NCI-H2081 (cell line): ENCODE results near the gene PLS3.

ENCODE experiments used
- DNase-seq, 2 experiments: peaks; one replicate each; lab custom pipeline; 2025; lab: John Stamatoyannopoulos, UW

The PLS3 gene

DNA sequence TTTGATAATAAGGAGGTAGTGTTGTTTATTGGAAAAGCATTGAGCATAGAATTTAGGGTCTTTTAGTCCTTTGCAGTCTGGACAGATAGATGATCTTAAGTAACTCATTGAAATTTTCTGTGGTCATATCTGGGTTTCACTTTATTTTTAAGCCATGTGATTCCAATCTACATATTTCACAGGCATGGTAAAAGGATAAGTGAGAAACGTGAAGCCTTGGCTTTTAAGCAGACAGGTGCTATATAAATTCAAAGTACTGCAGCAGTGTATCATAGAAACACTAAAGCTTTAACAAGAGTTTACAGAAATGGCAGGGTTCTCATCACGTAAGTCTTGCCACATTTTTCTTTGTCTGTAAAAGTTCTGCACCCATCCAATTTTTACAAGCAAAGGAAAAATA is 4.9 kb downstream of the PLS3 start:
- no peak for DNase-seq

DNA sequence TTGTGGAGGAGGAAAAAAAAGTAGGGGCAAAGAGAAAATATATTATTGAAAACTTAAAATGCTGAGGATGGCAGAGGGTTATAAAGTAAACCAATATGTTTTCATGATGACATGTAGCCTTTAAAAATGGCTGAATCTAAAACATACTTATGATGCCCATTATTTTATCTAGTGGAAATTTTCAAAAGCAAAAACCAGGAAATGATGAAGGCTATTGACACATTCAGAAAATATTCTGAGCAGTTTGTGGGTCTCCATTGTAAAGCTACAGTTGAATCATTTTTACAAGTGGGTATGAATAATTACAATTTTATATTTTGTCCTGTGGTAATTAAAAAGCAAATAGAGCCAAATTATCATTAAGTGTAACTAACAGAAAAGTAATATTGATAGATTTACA is 10.7 kb downstream of the PLS3 start:
- DNase-seq, result no peak

DNA sequence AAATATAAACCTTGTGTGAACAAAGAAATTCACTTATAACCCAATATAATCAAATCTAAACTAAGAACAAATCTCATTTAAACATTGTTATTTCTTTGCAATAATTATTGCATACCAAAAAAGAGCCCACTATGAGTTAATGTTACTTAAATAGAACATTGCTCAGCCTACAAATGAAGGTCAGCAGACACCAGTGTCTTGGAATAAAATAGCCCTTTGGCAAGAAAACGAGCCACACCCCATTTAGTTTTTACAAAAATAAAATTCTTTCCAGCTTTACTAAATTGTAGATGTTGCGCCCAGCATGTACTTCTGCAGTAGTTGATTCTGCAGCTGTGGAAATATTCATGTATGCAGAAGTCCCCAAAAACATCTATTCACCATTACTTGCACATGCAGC is 12.2 kb downstream of the PLS3 start:
- no peak for DNase-seq

DNA sequence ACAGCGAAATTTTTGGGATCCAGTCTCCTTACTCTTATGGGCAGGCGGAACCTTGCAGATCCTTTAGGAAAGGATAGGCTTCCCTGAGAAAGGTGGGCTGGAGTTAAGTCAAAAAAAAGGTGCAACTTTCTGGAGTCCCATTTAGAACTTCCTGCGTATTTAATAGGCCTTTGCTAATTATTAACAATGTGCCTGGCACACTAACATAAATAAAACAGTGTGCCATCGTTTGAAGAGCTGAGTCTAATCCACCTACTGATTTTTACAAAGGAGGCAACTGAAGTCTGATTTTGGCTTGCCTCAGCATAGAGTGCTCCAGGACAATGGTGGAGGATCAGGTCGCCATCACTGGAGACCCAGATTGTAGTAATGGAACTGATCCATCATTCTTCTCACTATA is 15.7 kb downstream of the PLS3 start:
- no peak for DNase-seq

DNA sequence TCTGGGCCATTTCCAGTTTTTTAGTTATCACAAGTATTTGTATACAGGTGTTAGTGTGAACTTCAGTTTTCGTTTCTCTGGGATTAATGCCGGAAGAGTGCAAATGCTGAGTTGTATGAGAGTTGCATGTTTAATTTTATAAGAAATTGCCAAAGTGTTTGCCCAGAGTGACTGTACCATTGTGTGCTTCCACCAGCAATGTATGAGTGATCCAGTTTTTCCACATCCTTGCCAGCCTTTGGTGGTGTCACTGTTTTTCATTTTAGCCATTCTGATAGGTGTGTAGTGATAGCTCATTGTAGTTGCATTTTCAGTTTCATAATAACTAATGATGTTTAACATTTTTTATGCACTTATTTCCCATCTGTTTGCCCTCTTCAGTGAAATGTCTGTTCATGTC is 18.4 kb downstream of the PLS3 start:
- DNase-seq, result no peak

DNA sequence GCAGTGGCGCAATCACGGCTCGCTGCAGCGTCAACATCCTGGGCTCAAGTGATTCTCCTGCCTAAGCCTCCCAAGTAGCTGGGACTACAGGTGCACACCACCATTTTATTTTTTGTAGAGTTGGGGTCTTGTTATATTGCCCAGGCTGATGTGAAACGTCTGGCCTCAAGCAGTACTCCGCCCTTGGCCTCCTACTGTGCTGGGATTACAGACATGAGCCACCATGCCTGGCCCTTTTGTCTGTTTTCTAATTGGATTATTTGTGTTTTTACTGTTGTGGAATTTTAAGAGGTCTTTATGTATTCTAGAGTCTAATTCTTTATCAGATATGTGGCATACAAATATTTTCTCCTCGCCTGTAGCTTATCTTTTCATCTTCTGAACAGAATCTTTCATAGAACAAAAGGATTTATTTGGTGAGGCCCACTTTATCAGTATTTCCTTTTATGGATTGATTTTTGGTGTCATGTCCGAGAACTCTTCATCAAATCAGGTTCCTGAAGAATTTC is 18.9 kb downstream of the PLS3 start:
- no peak for DNase-seq

DNA sequence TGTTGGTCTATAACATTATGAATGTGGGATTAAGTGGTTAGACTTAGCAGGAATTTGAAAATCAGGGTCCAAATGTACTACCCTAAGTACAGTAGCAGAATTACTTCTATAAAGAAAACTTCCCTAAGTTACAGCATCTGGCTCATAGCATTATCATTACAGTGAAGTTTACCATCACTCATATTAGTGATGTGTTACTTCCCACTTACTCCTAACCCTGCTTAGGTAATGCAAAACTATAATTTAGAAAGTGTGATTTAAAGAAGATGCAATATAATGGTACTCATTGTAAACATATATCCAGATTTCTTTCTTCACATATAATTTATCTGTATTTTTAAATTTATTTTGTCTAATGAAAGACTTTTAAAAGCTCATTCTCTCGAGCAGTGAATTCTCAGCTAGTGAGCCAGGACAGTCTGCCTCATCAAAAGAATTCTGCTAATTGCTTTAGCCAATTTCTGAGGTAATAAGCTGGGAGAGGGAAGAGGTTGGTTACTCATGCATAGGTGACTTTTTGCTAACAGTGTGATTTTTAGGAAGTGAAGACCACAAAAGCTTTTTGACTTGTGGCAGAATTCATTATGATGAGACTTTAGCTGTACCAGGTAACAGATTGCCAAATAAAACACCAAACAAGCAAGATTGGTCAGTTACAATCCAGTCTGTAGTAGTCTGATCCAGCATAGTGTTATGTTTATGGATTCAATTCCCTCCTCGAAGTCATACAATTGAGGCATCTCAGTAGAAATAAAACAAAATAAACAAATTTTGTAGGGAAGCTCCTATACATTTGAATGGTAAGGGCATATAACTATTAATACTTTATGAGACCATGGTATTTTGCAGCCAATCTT is 21.0 kb downstream of the PLS3 start:
- no peak for DNase-seq

DNA sequence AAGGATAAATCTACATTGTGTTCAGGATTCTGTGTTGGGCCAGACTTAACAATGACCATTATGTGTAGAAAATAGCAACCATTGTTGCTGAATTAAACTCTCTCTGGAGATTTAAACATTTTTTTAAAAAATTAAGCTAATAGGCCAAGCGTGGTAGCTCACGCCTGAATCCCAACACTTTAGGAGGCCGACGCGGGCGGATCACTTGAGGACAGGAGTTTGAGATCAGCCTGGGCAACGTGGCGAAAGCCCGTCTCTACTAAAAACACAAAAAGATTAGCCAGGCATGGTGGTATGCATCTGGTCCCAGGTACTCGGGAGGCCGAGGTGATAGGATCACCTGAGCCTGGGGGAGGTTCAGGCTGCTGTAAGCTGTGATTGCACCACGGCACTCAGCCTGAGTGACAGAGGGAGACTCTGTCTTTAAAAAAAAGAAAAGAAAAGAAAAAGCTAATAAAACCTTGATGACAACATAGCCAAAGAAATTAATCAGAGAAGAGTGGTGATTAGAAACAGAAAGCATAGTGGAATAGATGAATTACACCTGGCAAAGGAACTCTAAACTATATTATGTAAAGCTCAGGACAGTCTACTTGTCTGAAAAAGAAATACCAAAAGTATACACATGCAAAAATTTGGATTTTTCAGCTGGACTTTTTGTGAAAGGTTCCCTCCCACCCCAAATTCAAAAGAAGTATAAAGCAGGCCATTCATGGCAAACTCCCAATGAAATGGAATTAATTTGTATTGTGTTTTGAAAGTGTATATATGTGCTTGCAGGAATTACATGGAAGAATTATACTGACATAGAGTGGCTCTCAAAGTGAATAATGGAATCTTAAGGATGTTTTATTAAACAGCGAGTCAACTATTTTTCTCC is 21.9 kb downstream of the PLS3 start:
- no peak for DNase-seq

DNA sequence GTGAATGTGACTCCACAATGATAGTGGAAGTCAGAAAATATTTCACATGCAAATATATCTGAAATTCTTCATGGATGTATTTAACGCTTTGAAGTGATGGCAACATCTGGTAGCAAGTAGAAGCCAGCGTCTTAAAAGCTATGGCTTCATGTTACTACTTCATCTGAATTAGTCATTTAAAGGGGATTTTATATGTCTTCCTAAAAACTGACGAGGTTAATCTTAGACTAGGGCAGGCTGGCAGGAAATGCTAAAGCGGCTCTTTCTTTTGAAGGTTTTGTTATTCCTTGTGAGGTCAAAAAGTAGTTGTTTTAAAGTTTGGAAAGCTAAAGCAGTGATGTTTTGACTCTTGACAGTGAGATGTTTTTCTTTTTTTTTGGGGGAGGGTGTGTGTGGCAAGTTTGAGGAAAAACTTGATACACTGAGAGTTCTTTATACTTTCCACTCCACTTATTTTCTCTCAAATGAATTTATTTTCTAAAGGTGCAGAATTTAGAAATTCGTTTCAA is 22.6 kb downstream of the PLS3 start:
- DNase-seq, result no peak

DNA sequence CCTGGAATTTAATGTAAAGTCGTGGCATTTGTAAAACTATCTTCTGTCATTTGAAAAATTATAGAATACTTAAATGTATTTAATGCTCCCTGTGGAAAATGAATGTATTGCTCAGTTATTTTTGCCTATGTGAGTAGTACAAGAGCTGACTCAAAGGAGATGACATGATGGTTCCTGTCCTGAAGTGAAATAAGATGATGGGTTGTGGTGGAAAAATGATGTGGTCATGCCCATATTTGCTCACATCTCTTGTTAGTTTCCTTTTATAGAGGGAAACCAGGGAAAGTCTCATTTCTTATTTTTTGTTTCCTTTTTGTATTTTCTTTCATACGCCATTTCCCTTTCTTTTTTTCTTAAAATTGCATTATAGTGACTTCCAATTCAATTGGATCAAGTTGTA is 23.7 kb downstream of the PLS3 start:
- DNase-seq, result no peak

DNA sequence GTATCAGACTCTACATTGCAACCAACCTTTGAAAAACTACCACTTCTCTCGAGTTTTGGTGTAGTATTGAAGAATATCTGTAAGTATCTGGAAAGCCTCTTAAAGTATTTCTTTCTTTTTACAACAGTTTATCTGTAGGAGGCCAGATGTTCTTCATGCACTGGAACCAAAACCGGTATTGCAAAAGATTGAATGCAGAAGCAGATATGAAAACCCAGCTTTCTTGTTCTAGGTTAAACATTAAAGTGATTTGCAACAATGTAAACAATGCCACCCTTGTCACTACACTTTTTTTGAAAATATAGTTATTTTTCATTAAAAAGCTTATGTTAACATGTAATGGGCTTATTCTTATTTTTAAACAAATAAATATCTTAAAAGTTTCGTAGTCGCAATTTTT is 27.2 kb downstream of the PLS3 start:
- DNase-seq, result no peak

DNA sequence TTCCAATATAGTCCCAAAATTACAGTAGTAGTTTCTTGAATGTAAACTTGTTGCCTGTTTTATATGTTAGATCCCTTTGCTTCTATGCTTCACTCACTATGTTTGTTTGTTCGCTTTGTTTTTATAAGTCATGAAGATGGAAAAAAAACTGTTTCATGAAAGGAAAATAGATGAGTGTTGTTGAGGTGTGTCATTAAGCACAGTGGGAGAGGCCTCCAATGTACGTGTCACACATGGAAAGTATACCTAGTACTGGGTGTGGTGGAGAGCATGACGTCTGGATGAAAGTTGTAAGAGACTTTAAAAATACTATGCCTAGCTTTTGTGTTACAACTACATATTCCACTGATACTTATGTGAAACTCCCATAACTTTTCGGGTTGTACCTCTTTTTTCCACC is 28.4 kb downstream of the PLS3 start:
- DNase-seq, result no peak

DNA sequence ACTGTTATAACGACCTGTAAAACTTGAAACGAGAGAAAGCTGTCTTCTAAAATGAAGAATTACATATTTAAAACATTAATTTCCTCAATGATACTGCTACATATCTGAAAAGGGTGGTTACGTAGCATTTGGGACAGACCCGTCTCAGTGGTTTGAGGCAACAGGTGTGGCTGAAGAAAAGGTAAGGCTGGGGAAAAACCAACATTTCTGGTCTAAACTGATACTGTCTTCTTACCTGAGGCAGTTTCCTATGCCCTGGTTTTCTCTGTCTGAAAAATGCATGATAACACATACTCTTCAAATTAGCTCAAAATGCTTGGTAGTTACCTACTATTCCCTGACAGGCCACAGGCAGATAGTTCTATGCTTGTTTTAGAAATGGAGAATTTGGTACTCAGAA is 30.4 kb downstream of the PLS3 start:
- DNase-seq, result no peak

DNA sequence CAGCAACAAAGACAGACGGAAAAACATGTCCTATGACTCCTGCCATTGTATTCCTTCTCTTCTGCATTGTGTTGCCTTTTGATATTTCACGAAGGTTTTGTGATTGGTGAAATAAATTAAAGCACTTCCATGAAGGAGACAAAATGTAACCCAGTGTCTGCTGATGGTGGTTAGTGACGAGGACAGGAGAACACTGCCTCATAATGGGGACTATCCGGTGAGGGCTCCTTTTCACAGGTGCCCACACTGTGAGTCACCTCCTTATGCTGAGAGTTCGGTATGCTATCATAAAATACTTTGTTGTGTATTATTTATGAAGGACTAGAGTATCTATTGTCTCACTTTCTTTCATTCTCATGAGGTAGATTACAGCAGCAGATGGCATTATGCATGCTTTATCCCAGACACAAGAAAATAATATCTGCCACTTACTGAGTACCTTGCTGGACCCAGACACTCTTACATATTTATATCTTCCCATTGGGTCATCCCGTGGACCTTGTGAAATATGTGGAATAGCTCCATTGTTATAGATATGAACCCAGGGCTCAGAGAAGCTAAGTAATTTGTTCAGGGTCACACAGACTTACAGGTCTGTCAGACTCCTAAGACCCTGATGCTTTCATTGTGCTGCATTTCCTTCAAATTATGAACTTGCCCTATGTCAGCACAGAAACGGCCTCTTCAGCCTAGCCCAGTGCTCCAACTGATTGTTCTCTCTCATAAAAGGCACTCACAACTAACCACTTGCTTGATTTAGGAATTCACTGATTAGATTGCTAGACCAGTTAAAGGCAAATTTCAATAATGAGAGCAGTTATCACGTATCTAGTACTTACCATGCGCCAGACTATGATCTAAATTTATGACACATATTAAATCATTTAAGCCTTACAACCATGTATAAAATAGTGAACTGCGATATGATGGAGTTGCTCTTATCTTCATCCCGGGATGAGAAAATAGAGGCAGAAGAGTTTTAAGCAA is 31.2 kb downstream of the PLS3 start:
- DNase-seq, result no peak

DNA sequence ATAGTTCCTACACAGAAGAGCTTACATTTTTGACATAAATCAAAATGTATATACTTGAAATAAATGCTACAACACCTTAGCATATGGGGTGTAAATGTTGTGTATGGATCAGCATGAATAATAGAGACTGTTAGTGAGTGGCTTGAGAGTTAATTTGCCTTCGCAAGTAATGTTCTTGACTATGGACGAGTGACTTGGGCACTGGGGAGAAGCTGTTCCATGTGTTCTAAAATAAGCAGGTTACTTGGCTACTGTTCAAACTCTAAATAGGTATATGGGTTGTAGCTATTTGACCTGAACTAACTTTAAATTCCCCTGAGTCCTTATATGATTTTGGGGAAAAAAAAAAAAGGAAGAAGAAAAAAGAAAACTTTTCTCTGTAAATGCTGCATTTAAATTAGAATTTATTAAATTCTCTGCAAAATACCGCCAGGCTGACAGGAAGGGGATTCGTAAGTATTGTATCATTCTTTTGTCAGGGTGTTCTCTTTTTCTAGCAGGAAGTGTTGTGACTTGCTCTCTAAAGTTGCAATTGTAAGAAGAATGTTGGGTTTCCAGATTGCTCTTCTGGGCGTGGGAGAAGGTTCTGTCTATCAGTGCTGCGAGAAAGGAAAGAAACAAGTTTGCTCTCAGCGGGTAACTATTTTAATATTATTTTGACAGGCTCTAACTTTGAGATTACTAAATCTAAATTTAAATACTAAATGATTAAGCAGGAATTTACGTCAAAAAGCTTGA is 32.2 kb downstream of the PLS3 start:
- DNase-seq, result no peak

DNA sequence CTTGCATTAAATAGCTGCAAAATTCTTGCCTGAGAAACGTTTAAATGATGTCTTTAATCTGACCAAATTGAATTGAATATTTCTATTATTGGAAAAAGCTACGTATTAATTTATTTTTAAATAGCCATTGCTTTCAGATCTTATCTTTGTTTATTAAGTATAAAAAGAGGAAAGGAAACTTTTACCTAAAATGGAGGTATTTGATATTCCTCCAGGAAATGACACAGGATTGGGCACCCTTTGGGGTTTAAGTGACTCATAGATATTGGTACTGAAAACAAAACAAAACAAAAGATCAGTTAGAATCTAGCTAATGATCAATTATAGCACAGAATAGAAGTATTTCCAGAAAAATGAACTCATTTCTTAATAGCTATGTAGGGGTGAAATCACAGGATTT is 34.1 kb downstream of the PLS3 start:
- DNase-seq, result no peak

DNA sequence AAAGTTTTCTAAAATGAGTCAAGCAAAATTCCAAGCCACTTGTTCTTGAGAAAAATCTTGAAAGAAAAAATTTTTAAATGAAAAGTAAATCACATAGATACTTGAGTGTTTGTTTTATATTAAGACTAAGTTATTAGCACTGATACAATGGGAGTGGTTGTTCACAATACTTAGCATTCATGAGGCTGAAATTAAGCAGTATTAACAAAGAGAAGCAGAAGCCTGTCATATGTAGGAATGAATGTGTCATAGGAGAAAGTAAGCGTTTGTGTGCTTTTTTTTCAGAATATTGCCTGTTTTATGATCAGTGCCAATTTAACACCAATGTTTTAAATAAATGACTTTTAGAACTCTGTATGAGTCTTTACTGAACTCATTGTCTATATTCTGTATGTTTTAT is 37.6 kb downstream of the PLS3 start:
- DNase-seq, result no peak

DNA sequence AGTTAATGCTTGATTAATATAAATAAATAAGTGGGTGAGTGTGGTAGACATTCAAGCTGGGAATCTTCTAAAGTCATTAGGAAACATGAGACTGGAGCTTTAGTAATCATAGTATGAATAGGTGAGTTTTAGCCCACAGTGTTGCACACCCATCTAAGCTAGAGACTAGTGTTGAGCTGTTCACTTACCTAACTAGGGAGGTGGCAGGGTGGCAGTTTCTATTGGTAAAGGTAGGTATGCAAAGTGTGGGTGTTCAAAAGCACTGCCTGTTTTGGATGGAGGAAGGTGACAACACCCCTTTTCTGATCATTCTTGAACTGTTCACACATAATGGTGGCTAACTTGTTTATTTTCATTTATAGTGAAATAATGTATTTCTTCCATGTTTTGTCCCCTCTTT is 41.3 kb downstream of the PLS3 start:
- DNase-seq, result no peak

DNA sequence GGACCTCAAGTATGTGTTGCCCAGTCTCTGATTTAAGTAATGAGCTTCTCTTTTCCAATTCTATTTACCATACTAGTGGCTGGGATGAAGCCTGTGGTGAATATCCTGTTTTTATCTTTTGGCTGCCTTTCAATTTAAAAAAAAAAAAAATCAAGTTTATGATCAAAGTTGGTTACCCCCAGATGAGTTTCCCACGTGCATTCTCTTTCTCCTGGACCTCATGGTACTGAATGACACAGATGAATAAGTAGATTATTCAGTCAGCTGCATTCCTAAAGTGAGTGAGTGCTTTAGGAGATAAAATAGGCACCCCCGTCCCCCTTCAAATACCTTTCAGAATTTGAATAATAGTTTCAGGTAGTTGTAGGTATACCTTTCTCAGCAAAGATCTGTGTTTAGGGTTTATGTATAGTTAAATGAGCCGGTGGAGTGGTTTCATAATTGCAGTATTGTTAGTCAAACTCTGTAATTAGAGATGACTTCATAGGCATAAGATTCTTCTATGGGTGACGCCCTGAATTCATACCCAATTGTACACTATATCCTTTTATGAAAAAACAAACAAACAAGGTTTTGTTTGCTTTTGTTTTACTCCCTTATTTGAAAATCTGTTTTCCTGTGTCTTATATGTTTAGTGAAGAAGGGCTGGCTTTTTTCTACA is 41.9 kb downstream of the PLS3 start:
- no peak for DNase-seq

DNA sequence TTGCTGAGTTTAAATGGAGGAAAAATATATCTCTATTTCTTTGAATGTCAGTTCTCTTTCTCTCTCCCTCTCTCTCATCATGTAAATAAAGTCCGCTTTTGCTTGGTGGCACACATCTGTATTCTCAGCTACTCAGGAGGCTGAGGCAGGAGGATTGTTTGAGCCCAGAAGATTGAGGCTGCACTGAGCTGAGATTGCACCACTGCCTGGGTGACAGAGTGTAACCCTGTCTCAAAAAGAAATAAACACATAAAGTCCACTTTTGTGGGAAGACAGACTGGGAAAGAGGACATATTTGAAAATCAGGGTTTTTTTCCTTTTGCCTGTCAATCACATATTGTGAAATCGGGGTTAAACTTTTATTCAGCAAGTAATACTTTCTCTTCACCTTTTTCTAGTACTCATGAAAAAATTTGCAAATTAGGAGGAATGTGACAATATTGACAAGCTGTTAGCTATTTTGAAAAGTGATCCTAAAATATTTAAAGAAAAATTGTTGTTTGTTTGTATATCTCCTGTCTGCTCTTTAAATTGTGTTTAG is 42.6 kb downstream of the PLS3 start:
- DNase-seq, result no peak
